ENCODE data around the gene PRR29. TPM values are rescaled to one million over a fixed set of nuclear protein-coding genes. Genes with fewer than 3 reads are reported as not detected.
A peak's percentile ranks its signal among the peaks of the same experiment; 100 is the strongest.

PRR29 gene
- total and polyA plus RNA-seq, 2 donors: 0.28 to 0.43 TPM

- Histone ChIP-seq H3K4me3 (ENCODE audit: low read length in 2 of 2) (no peak overlapping the region), H3K27ac (ENCODE audit: low read depth in 1 of 2, low read length in 1 of 2) (no peak overlapping the region), H3K36me3 (ENCODE audit: control insufficient read depth in 2 of 2, insufficient read depth in 2 of 2, low read length in 1 of 2) (no peaks in the 10 kb centered on the region), H3K27me3 (ENCODE audit: control insufficient read depth in 2 of 2, insufficient read depth in 1 of 2, low read length in 1 of 2) (no peaks in the 10 kb centered on the region), H3K4me1 (ENCODE audit: control insufficient read depth in 2 of 2, insufficient read depth in 2 of 2, low read length in 2 of 2) (peaks cover 23 to 44% of the 10 kb centered on the region in 2 donors), H3K9me3 (ENCODE audit: control insufficient read depth in 2 of 2, insufficient read depth in 1 of 2, low read length in 1 of 2) (peaks cover 0 to 5% of the 10 kb centered on the region in 2 donors)
- WGBS: 82% methylated on average over 5 of the region's 5 CpGs
- DNase-seq (ENCODE audit: low read depth in 6 of 9, low spot score in 9 of 9): no peak
Observed at GRCh38 chr17:63956296-63956920, 41.7 kb upstream of the PRR29 start.

GRCh38 chr17:63960006-63960405 is 38.1 kb upstream of the PRR29 start:
- Histone ChIP-seq H3K27ac (ENCODE audit: low read depth in 1 of 2, low read length in 1 of 2) (no peak overlapping the region), H3K4me1 (ENCODE audit: control insufficient read depth in 2 of 2, insufficient read depth in 2 of 2, low read length in 2 of 2) (peaks cover 5 to 22% of the 10 kb centered on the region in 2 donors), H3K4me3 (ENCODE audit: low read length in 2 of 2) (no peak overlapping the region), H3K9me3 (ENCODE audit: control insufficient read depth in 2 of 2, insufficient read depth in 1 of 2, low read length in 1 of 2) (peaks cover 0 to 5% of the 10 kb centered on the region in 2 donors), H3K27me3 (ENCODE audit: control insufficient read depth in 2 of 2, insufficient read depth in 1 of 2, low read length in 1 of 2) (no peaks in the 10 kb centered on the region), H3K36me3 (ENCODE audit: control insufficient read depth in 2 of 2, insufficient read depth in 2 of 2, low read length in 1 of 2) (no peaks in the 10 kb centered on the region)
- DNase-seq (ENCODE audit: low read depth in 6 of 9, low spot score in 9 of 9): no peak
- 92% methylated on average over 9 of the region's 9 CpGs for WGBS

- H3K4me1 ChIP-seq (ENCODE audit: control insufficient read depth in 2 of 2, insufficient read depth in 2 of 2, low read length in 2 of 2): peaks cover 5 to 18% of the 10 kb centered on the region in 2 donors
- no peak for DNase-seq (ENCODE audit: low read depth in 6 of 9, low spot score in 9 of 9)
- H3K4me3 ChIP-seq (ENCODE audit: low read length in 2 of 2): no peak overlapping the region
- no peak overlapping the region for H3K27ac ChIP-seq (ENCODE audit: low read depth in 1 of 2, low read length in 1 of 2)
- no peaks in the 10 kb centered on the region for H3K36me3 ChIP-seq (ENCODE audit: control insufficient read depth in 2 of 2, insufficient read depth in 2 of 2, low read length in 1 of 2)
- 96% methylated on average over 7 of the region's 7 CpGs for WGBS
- peaks cover 0 to 5% of the 10 kb centered on the region in 2 donors for H3K9me3 ChIP-seq (ENCODE audit: control insufficient read depth in 2 of 2, insufficient read depth in 1 of 2, low read length in 1 of 2)
- no peaks in the 10 kb centered on the region for H3K27me3 ChIP-seq (ENCODE audit: control insufficient read depth in 2 of 2, insufficient read depth in 1 of 2, low read length in 1 of 2)
Observed at GRCh38 chr17:63960430-63960829, 37.7 kb upstream of the PRR29 start.

GRCh38 chr17:63961355-63962212 is 36.6 kb upstream of the PRR29 start:
- H3K9me3 ChIP-seq (ENCODE audit: control insufficient read depth in 2 of 2, insufficient read depth in 1 of 2, low read length in 1 of 2): peaks cover 0 to 5% of the 10 kb centered on the region in 2 donors
- no peaks in the 10 kb centered on the region for H3K36me3 ChIP-seq (ENCODE audit: control insufficient read depth in 2 of 2, insufficient read depth in 2 of 2, low read length in 1 of 2)
- H3K27me3 ChIP-seq (ENCODE audit: control insufficient read depth in 2 of 2, insufficient read depth in 1 of 2, low read length in 1 of 2): no peaks in the 10 kb centered on the region
- peak in 6 of 9 donors; percentile 23 to 66 (median 44) for DNase-seq (ENCODE audit: low read depth in 6 of 9, low spot score in 9 of 9)
- 54% methylated on average over 37 of the region's 37 CpGs for WGBS
- H3K27ac ChIP-seq (ENCODE audit: low read depth in 1 of 2, low read length in 1 of 2): no peak overlapping the region
- H3K4me3 ChIP-seq (ENCODE audit: low read length in 2 of 2): no peak overlapping the region
- H3K4me1 ChIP-seq (ENCODE audit: control insufficient read depth in 2 of 2, insufficient read depth in 2 of 2, low read length in 2 of 2): peaks cover 0 to 15% of the 10 kb centered on the region in 2 donors

GRCh38 chr17:63962298-63962744 is 35.8 kb upstream of the PRR29 start:
- H3K4me1 ChIP-seq (ENCODE audit: control insufficient read depth in 2 of 2, insufficient read depth in 2 of 2, low read length in 2 of 2): peaks cover 0 to 21% of the 10 kb centered on the region in 2 donors
- H3K27me3 ChIP-seq (ENCODE audit: control insufficient read depth in 2 of 2, insufficient read depth in 1 of 2, low read length in 1 of 2): no peaks in the 10 kb centered on the region
- H3K9me3 ChIP-seq (ENCODE audit: control insufficient read depth in 2 of 2, insufficient read depth in 1 of 2, low read length in 1 of 2): peaks cover 0 to 5% of the 10 kb centered on the region in 2 donors
- DNase-seq (ENCODE audit: low read depth in 6 of 9, low spot score in 9 of 9): no peak
- WGBS: 92% methylated on average over 10 of the region's 10 CpGs
- no peak overlapping the region for H3K4me3 ChIP-seq (ENCODE audit: low read length in 2 of 2)
- no peaks in the 10 kb centered on the region for H3K36me3 ChIP-seq (ENCODE audit: control insufficient read depth in 2 of 2, insufficient read depth in 2 of 2, low read length in 1 of 2)
- peak overlapping the region in 1 of 2 donors; percentile 18 for H3K27ac ChIP-seq (ENCODE audit: low read depth in 1 of 2, low read length in 1 of 2)

GRCh38 chr17:63963123-63963522 is 35.0 kb upstream of the PRR29 start:
- Histone ChIP-seq H3K36me3 (ENCODE audit: control insufficient read depth in 2 of 2, insufficient read depth in 2 of 2, low read length in 1 of 2) (no peaks in the 10 kb centered on the region), H3K4me1 (ENCODE audit: control insufficient read depth in 2 of 2, insufficient read depth in 2 of 2, low read length in 2 of 2) (peaks cover 0 to 23% of the 10 kb centered on the region in 2 donors), H3K4me3 (ENCODE audit: low read length in 2 of 2) (no peak overlapping the region), H3K9me3 (ENCODE audit: control insufficient read depth in 2 of 2, insufficient read depth in 1 of 2, low read length in 1 of 2) (peaks cover 0 to 5% of the 10 kb centered on the region in 2 donors), H3K27me3 (ENCODE audit: control insufficient read depth in 2 of 2, insufficient read depth in 1 of 2, low read length in 1 of 2) (no peaks in the 10 kb centered on the region), H3K27ac (ENCODE audit: low read depth in 1 of 2, low read length in 1 of 2) (no peak overlapping the region)
- 97% methylated on average over 4 of the region's 4 CpGs for WGBS
- DNase-seq (ENCODE audit: low read depth in 6 of 9, low spot score in 9 of 9): no peak

GRCh38 chr17:63966646-63967264 is 31.4 kb upstream of the PRR29 start:
- DNase-seq (ENCODE audit: low read depth in 6 of 9, low spot score in 9 of 9): peak in 2 of 9 donors; percentile 42 to 71
- 92% methylated on average over 11 of the region's 11 CpGs for WGBS
- H3K36me3 ChIP-seq (ENCODE audit: control insufficient read depth in 2 of 2, insufficient read depth in 2 of 2, low read length in 1 of 2): no peaks in the 10 kb centered on the region
- no peaks in the 10 kb centered on the region for H3K9me3 ChIP-seq (ENCODE audit: control insufficient read depth in 2 of 2, insufficient read depth in 1 of 2, low read length in 1 of 2)
- H3K27me3 ChIP-seq (ENCODE audit: control insufficient read depth in 2 of 2, insufficient read depth in 1 of 2, low read length in 1 of 2): no peaks in the 10 kb centered on the region
- H3K27ac ChIP-seq (ENCODE audit: low read depth in 1 of 2, low read length in 1 of 2): peak overlapping the region in 1 of 2 donors; percentile 5
- H3K4me1 ChIP-seq (ENCODE audit: control insufficient read depth in 2 of 2, insufficient read depth in 2 of 2, low read length in 2 of 2): peaks cover 0 to 13% of the 10 kb centered on the region in 2 donors
- H3K4me3 ChIP-seq (ENCODE audit: low read length in 2 of 2): no peak overlapping the region

- Histone ChIP-seq H3K4me1 (ENCODE audit: control insufficient read depth in 2 of 2, insufficient read depth in 2 of 2, low read length in 2 of 2) (peaks cover 0 to 13% of the 10 kb centered on the region in 2 donors), H3K36me3 (ENCODE audit: control insufficient read depth in 2 of 2, insufficient read depth in 2 of 2, low read length in 1 of 2) (no peaks in the 10 kb centered on the region), H3K4me3 (ENCODE audit: low read length in 2 of 2) (no peak overlapping the region), H3K27ac (ENCODE audit: low read depth in 1 of 2, low read length in 1 of 2) (no peak overlapping the region), H3K9me3 (ENCODE audit: control insufficient read depth in 2 of 2, insufficient read depth in 1 of 2, low read length in 1 of 2) (no peaks in the 10 kb centered on the region), H3K27me3 (ENCODE audit: control insufficient read depth in 2 of 2, insufficient read depth in 1 of 2, low read length in 1 of 2) (no peaks in the 10 kb centered on the region)
- 97% methylated on average over 19 of the region's 19 CpGs for WGBS
- DNase-seq (ENCODE audit: low read depth in 6 of 9, low spot score in 9 of 9): no peak
Observed at GRCh38 chr17:63967953-63968352, 30.2 kb upstream of the PRR29 start.

GRCh38 chr17:63969278-63969677 is 28.9 kb upstream of the PRR29 start:
- Histone ChIP-seq H3K27ac (ENCODE audit: low read depth in 1 of 2, low read length in 1 of 2) (no peak overlapping the region), H3K36me3 (ENCODE audit: control insufficient read depth in 2 of 2, insufficient read depth in 2 of 2, low read length in 1 of 2) (no peaks in the 10 kb centered on the region), H3K27me3 (ENCODE audit: control insufficient read depth in 2 of 2, insufficient read depth in 1 of 2, low read length in 1 of 2) (no peaks in the 10 kb centered on the region), H3K4me3 (ENCODE audit: low read length in 2 of 2) (no peak overlapping the region), H3K4me1 (ENCODE audit: control insufficient read depth in 2 of 2, insufficient read depth in 2 of 2, low read length in 2 of 2) (peaks cover 0 to 13% of the 10 kb centered on the region in 2 donors), H3K9me3 (ENCODE audit: control insufficient read depth in 2 of 2, insufficient read depth in 1 of 2, low read length in 1 of 2) (no peaks in the 10 kb centered on the region)
- WGBS: 95% methylated on average over 10 of the region's 10 CpGs
- DNase-seq (ENCODE audit: low read depth in 6 of 9, low spot score in 9 of 9): no peak
